ENCODE data around the gene BAX. TPM values are rescaled to one million over a fixed set of nuclear protein-coding genes. Genes with fewer than 3 reads are reported as not detected.

Gene BAX
- total RNA-seq, 2 experiments from 2014 or later = 191 TPM

DNA sequence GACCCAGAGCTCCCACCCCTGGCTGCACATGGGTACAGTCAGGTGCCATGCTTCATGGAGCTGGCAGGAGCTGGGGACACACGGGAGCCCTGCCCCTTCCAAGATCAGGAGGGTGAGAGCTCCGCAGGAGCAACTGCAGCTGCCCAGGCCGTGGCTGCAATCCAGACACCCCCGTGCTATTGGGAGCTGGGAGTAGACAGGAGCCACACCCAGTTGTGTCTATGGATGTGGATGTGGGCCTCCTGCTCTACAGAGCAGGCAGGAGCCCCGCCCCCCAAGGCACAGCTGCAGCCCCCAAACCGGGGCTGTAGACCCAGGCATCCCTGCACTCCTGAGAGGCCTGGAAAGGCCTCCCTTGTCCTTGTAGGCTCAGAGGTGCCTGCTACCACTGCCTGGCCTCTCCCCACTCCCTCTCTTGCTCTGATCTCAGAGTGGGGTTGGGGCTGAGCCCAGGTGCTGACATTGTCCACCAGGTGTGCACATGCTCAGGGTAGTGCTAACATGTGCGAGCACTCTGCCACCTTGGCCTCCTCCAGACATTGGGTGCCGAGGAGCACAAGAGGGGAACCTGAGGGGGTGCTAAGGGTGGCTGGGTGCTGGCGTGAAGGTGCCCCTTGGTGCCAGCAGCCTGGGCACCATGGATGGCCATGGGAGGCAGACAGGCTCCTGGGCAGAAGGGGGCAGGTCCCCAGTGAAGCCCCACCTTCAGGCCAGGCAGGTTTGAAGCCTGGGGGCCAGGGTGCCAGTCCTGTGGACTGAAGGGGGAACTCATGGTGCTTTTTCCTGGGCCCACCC is 8.0 kb upstream of the BAX start:
- H3K4me3 Mint-ChIP-seq = no peak overlapping the region
- H3K27me3 Mint-ChIP-seq = no peaks in the 10 kb centered on the region
- no peaks in the 10 kb centered on the region for H3K4me1 Mint-ChIP-seq
- no peak overlapping the region for H3K27ac Mint-ChIP-seq
- peaks cover 4% of the 10 kb centered on the region for H3K9me3 Mint-ChIP-seq
- peaks cover 3% of the 10 kb centered on the region for H3K36me3 Mint-ChIP-seq
- DNase-seq = no peak

DNA sequence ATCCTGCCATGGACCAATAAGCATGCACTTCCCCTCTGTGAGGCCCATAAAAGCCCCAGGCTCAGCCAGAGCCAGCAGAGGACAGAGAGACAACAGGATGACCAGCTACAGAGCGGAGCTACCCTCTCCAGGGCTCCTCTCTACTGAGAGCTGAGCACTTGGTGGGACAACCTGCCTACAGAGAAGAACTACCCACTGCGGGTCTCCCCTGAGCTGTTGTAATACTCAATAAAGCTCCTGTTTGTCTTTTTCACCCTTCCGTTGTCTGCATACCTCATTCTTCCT is 7.5 kb upstream of the BAX start:
- no peak for DNase-seq
- Mint-ChIP-seq H3K9me3 (peaks cover 4% of the 10 kb centered on the region), H3K36me3 (peaks cover under 1% of the 10 kb centered on the region), H3K4me1 (no peaks in the 10 kb centered on the region), H3K4me3 (no peak overlapping the region), H3K27me3 (no peaks in the 10 kb centered on the region), H3K27ac (no peak overlapping the region)

DNA sequence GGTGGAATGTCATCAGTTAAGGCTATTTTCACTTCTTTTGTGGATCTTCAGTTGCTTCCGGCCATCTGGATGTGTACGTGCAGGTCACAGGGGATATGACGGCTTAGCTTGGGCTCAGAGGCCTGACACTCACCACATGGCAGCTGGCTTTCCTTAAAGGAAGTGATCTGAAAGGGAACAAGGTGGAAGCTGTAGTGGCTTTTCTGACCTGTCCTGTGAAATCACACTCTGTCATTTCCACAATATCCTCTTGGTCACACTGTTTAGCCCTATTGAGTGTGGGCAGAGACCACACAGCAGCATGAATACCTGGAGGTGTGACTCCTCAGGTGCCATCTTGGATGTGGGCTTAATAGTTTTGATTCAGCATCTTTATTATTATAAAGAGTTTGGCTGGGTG is 4.5 kb upstream of the BAX start:
- Mint-ChIP-seq H3K27ac (no peak overlapping the region), H3K9me3 (peaks cover 4% of the 10 kb centered on the region)

DNA sequence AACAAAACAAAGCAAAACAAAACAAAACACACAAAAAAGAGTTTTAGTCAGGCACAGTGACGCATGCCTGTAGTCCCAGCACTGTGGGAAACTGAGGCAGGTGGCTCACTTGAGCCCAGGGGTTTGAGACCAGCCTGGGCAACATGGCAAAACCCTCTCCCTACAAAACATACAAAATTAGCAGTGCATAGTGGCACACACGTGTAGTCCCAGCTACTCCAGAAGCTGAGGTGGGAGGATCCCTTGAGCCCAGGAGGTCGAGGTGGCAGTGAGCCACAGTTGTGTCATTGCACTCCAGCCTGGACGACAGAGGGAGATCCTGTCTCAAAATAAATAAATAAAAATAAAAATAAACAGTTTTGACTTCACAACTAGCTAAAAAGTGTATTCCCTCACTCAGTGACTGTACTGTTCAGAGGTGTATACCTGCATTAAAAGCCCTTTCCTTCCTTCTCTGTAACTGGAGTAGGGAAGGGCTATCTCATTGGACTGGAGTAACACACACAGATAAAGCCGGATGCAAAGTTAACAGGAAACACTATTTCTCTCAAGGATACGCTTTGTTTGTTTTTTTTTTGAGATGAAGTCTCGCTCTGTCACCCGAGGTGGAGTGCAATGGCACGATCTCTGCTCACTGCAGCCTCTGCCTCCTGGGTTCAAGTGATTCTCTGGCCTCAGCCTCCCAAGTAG is 3.7 kb upstream of the BAX start:
- Mint-ChIP-seq H3K27ac (no peak overlapping the region), H3K27me3 (no peaks in the 10 kb centered on the region), H3K9me3 (peaks cover 4% of the 10 kb centered on the region), H3K36me3 (peaks cover 5% of the 10 kb centered on the region), H3K4me1 (peaks cover 10% of the 10 kb centered on the region), H3K4me3 (no peak overlapping the region)
- no peak for DNase-seq

More for the DNA sequence above, 4.5 kb upstream of the BAX start:
- Mint-ChIP-seq H3K4me1 (peaks cover 4% of the 10 kb centered on the region), H3K27me3 (no peaks in the 10 kb centered on the region), H3K4me3 (no peak overlapping the region), H3K36me3 (no peaks in the 10 kb centered on the region)
- DNase-seq = no peak

DNA sequence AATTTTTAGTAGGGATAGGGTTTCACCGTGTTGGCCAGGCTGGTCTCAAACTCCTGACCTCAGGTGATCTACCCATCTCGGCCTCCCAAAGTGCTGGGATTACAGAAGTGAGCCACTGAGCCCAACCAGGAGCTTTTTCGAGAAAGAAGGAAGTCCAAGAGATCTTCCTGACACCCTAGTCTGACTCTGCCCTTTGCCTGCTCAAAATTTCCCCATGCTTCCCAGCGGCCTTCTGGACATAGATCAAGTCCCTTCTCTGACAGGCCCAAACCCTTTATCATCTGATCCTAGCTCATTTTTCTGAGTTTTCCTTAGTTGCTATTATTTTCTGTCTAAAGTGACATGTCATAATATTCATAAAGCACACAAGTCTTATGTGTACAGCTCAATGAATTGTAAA is 1.5 kb upstream of the BAX start:
- Mint-ChIP-seq H3K4me1 (peaks cover 21% of the 10 kb centered on the region), H3K4me3 (no peak overlapping the region), H3K36me3 (peaks cover 23% of the 10 kb centered on the region), H3K27ac (no peak overlapping the region), H3K27me3 (no peaks in the 10 kb centered on the region), H3K9me3 (peaks cover 2% of the 10 kb centered on the region)
- DNase-seq = no peak

DNA sequence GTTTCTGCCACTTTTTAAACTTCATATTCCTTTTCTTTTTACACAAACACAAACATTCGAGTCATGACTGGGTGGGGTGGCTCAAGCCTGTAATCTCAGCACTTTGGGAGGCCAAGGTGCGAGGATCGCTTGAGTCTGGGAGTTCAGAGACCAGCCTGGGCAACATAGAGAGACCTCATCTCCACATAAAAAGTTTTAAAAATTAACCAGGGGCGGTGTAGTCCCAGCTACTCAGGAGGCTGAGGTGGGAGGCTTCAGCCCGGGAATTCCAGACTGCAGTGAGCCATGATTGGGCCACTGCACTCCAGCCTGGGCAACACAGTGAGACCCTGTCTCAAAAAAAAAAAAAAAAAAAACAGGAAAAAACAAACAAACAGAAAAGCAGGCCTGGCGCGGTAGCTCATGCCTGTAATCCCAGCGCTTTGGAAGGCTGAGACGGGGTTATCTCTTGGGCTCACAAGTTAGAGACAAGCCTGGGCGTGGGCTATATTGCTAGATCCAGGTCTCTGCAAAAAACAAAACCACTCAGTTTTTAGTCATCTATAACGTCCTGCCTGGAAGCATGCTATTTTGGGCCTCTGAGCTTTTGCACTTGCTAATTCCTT is 583 bp upstream of the BAX start:
- H3K36me3 Mint-ChIP-seq = peaks cover 29% of the 10 kb centered on the region
- peak overlapping the region; percentile 84 for H3K4me3 Mint-ChIP-seq
- H3K27ac Mint-ChIP-seq = peak overlapping the region; percentile 90
- no peak for DNase-seq
- H3K27me3 Mint-ChIP-seq = no peaks in the 10 kb centered on the region
- H3K4me1 Mint-ChIP-seq = peaks cover 23% of the 10 kb centered on the region
- no peaks in the 10 kb centered on the region for H3K9me3 Mint-ChIP-seq

DNA sequence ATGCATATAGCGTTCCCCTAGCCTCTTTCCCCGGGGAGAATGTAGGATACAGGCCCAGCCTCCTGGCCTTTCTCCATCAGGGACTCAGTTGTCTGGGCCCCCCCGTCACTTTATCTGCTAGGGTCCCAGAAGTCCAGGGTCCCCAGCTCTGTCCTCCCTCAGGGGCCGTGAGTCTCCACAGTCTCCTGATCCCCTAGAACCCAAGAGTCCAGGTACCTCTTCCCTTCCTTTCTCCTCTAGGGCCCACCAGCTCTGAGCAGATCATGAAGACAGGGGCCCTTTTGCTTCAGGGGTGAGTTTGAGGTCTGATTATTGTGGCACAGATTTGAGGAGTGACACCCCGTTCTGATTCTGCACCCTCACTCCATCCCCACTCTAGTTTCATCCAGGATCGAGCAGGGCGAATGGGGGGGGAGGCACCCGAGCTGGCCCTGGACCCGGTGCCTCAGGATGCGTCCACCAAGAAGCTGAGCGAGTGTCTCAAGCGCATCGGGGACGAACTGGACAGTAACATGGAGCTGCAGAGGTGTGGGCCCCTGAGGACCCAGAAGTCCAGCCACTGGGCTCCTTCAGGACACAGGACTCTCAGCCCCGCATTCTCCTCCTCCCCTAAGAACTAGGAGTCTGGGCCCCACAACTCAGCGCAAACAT is 758 bp downstream of the BAX start:
- peaks cover 34% of the 10 kb centered on the region for H3K36me3 Mint-ChIP-seq
- H3K9me3 Mint-ChIP-seq = no peaks in the 10 kb centered on the region
- peak overlapping the region; percentile 89 for H3K27ac Mint-ChIP-seq
- DNase-seq = no peak
- H3K4me3 Mint-ChIP-seq = peak overlapping the region; percentile 94
- peaks cover 25% of the 10 kb centered on the region for H3K4me1 Mint-ChIP-seq
- no peaks in the 10 kb centered on the region for H3K27me3 Mint-ChIP-seq

DNA sequence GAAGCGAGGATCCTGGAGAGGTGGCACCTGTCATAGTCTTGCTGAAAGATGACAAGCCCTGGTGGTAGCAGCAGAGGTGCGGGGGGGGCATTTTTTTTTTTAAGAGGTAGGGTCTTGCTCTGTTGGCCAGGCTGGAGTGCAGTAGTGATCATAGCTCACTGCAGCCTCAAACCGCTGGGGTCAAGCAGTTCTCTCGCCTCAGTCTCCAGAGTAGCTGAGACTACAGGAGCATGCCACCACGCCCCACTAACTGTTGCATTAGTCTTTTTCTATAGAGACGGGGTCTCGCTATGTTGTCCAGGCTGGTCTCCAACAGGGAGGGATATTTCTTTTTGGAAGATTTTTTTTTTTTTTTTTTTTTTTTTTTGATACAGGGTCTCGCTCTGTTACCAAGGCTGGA is 3.3 kb downstream of the BAX start:
- Mint-ChIP-seq H3K4me1 (peaks cover 42% of the 10 kb centered on the region), H3K36me3 (peaks cover 42% of the 10 kb centered on the region), H3K27ac (no peak overlapping the region), H3K4me3 (no peak overlapping the region), H3K9me3 (no peaks in the 10 kb centered on the region), H3K27me3 (no peaks in the 10 kb centered on the region)
- no peak for DNase-seq

DNA sequence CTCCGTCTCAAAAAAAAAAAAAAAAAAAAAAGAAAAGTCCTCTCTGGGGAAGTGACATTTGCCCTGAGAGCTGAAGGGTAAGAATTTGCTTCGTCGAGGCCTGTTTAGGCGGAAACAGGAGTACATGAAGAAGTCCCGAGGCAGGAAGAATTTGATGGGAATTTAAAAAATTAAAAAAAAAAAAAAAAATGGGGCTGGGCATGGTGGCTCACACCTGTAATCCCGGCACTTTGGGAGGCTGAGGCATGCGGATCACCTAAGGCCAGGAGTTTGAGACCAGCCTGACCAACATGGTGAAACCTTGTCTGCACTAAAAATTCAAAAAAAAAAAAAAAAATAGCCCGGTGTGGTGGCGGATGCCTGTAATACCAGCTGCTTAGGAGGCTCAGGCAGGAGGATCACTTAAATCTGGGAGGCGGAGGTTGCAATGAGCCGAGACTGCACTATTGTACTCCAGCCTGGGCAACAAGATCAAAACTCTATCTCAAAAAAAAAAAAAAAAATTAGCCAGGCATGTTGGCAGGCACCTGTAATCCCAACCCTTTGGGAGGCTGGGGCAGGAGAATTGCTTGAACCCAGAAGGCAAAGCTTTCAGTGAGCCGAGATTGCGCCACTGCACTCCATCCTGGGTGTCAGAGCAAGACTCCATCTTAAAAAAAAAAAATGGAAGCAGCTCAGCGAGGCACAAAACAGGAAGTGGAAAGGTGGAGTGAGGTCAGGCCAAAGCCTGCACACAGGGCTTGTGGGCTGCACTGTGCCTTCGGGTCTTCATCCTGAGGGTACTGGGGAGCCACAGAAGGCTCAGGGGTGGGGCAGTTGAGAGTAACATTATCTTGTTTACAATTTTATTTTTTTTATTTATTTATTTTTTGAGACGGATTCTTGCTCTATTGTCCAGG is 4.9 kb downstream of the BAX start:
- no peaks in the 10 kb centered on the region for H3K9me3 Mint-ChIP-seq
- no peak overlapping the region for H3K27ac Mint-ChIP-seq
- no peak overlapping the region for H3K4me3 Mint-ChIP-seq
- H3K36me3 Mint-ChIP-seq = peaks cover 44% of the 10 kb centered on the region
- peak; percentile 17 for DNase-seq
- H3K4me1 Mint-ChIP-seq = peaks cover 54% of the 10 kb centered on the region
- no peaks in the 10 kb centered on the region for H3K27me3 Mint-ChIP-seq

DNA sequence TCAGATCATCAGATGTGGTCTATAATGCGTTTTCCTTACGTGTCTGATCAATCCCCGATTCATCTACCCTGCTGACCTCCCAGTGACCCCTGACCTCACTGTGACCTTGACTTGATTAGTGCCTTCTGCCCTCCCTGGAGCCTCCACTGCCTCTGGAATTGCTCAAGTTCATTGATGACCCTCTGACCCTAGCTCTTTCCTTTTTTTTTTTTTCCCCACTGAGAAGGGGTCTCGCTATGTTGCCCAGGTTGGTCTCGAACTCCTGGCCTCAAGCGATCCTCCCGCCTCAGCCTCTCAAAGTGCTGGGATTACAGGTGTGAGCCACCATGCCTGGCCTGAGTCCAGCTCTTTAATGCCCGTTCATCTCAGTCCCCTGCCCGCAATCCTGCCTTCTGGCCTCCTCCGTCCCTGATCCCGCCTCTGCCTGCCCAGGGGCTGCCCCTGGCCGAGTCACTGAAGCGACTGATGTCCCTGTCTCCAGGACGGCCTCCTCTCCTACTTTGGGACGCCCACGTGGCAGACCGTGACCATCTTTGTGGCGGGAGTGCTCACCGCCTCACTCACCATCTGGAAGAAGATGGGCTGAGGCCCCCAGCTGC is 6.5 kb downstream of the BAX start:
- peak; percentile 8 for DNase-seq
- Mint-ChIP-seq H3K27ac (peak overlapping the region; percentile 38), H3K4me3 (no peak overlapping the region)

DNA sequence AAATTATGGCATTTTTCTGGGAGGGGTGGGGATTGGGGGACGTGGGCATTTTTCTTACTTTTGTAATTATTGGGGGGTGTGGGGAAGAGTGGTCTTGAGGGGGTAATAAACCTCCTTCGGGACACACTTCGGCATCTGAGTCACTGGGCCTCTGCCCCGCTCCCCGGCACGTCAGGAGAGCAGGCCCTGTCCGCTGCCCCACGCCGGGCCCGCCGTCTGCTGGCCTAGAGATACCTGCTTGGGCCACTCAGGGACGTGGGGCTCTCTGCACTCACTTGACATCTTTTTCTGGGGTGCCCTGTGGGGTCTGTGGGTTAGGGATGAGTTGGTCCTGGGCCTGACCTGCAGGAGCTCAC is 7.0 kb downstream of the BAX start:
- Mint-ChIP-seq H3K36me3 (peaks cover 50% of the 10 kb centered on the region), H3K27ac (peak overlapping the region; percentile 97), H3K4me3 (peak overlapping the region; percentile 99), H3K27me3 (peaks cover 4% of the 10 kb centered on the region), H3K4me1 (peaks cover 52% of the 10 kb centered on the region), H3K9me3 (peaks cover 3% of the 10 kb centered on the region)
- DNase-seq = no peak

More for the DNA sequence above, 6.5 kb downstream of the BAX start:
- Mint-ChIP-seq H3K36me3 (peaks cover 49% of the 10 kb centered on the region), H3K4me1 (peaks cover 50% of the 10 kb centered on the region), H3K9me3 (no peaks in the 10 kb centered on the region), H3K27me3 (peaks cover 4% of the 10 kb centered on the region)

DNA sequence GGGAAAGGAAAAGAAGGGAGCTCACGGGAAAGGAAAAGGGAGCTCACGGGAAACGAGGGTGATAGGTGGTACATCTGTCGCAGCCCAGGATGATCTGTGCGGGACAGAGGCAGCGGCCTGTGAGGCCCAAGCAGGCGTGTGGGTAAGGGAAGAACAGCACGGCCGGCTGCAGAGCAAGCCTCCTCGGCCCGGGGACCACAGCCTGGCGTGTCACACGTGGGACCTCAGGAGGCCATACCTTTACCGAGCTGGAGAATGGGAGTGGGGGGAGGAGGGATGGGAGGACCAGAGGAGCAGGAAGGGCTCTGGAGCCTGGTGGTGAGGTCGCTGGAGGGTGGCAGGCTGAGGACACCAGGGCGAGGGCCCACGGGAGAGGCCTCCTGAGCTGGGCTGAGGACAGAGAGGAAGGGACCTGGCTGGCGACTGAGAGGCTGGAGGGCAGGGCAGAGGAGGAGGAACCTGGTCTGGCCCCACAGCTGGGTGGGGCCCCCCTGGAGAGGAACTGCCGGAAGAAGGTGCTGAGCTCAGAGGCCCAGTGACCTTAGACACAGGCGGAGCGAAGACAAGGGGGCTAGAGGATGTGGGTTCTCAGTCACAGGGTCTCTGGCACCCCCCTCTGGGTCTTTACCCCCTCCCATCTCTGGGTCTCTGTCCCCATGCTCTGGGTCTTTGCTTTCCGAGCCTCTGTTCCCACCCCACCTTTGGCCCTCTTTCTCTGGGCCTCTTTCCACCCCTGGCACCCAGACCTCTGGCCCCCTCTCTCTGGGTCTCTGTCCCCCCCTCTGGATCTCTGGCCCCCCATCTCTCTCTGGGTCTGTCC is 7.6 kb downstream of the BAX start:
- Mint-ChIP-seq H3K27ac (peak overlapping the region; percentile 97), H3K36me3 (peaks cover 51% of the 10 kb centered on the region), H3K4me1 (peaks cover 53% of the 10 kb centered on the region), H3K9me3 (peaks cover 3% of the 10 kb centered on the region), H3K27me3 (peaks cover 4% of the 10 kb centered on the region), H3K4me3 (peak overlapping the region; percentile 99)
- DNase-seq = peak; percentile 59

DNA sequence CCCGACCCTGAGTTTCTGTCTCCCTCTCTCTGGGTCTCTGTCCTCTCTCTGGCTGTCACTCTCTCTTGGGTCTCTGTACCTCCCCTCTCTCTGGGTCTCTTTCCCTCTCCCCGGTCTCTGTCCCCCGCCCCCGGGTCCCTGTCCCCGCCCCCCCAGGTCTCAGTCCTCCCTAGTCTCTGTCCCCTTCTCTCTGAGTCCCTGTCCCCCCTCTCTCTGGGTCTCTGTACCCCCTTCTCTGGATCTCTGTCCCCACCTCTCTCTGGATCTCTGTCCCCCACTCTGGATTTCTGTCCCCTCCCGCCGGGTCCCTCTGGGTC is 8.1 kb downstream of the BAX start:
- H3K4me1 Mint-ChIP-seq = peaks cover 53% of the 10 kb centered on the region
- H3K9me3 Mint-ChIP-seq = peaks cover 3% of the 10 kb centered on the region
- peak overlapping the region; percentile 99 for H3K4me3 Mint-ChIP-seq
- DNase-seq = no peak
- H3K27me3 Mint-ChIP-seq = peaks cover 4% of the 10 kb centered on the region
- peaks cover 52% of the 10 kb centered on the region for H3K36me3 Mint-ChIP-seq
- peak overlapping the region; percentile 97 for H3K27ac Mint-ChIP-seq
